H9 (cell line): ENCODE results near the gene MYO5B. TPM values are rescaled to one million over a fixed set of nuclear protein-coding genes. Genes with fewer than 3 reads are reported as not detected.

Experiments used
- DNase-seq: peaks from one replicate; pipeline ENCODE4 v3.0.0-alpha.2; 2017
- H2AFZ ChIP-seq: one replicate; pipeline ENCODE4 v1.6.1; 2013; ENCODE audit warnings: mild to moderate bottlenecking, low read length, control low read depth, moderate library complexity
- H2AK5ac ChIP-seq: 2 replicates; pipeline ENCODE4 v1.6.1; 2013; ENCODE audit warnings: low read length, control low read depth, mixed read lengths; ENCODE audit not compliant: insufficient read length
- H2BK120ac ChIP-seq: one replicate; pipeline ENCODE4 v1.6.1; 2013; ENCODE audit warnings: low read depth, mild to moderate bottlenecking, low read length, control low read depth, inconsistent platforms; ENCODE audit not compliant: poor library complexity, severe bottlenecking
- H2BK12ac ChIP-seq: 2 replicates; pipeline ENCODE4 v1.6.1; 2013; ENCODE audit warnings: low read length, control low read depth, mixed read lengths, low read depth; ENCODE audit not compliant: insufficient read length
- H2BK15ac ChIP-seq: 2 replicates; pipeline ENCODE4 v1.6.1; 2013; ENCODE audit warnings: low read depth, low read length, control low read depth
- H2BK20ac ChIP-seq: one replicate; pipeline ENCODE4 v1.6.1; 2013; ENCODE audit warnings: low read depth, mild to moderate bottlenecking, low read length, control low read depth, inconsistent platforms; ENCODE audit not compliant: poor library complexity, severe bottlenecking
- H2BK5ac ChIP-seq: 2 replicates; pipeline ENCODE4 v1.6.1; 2013; ENCODE audit warnings: low read length, control low read depth, mixed read lengths; ENCODE audit not compliant: insufficient read length
- H3K14ac ChIP-seq: 2 replicates; pipeline ENCODE4 v1.6.1; 2013; ENCODE audit warnings: low read length, control low read depth; ENCODE audit not compliant: insufficient read depth
- H3K18ac ChIP-seq: 2 replicates; pipeline ENCODE4 v1.6.1; 2013; ENCODE audit warnings: low read depth, mild to moderate bottlenecking, mixed read lengths, low read length, control low read depth; ENCODE audit not compliant: insufficient read length
- H3K23ac ChIP-seq: 2 replicates; pipeline ENCODE4 v1.6.1; 2013; ENCODE audit warnings: low read length, control low read depth, mixed read lengths, low read depth; ENCODE audit not compliant: insufficient read length
- H3K23me2 ChIP-seq: 2 replicates; pipeline ENCODE4 v1.6.1; 2013; ENCODE audit warnings: low read depth, mild to moderate bottlenecking, mixed read lengths, low read length, control low read depth; ENCODE audit not compliant: insufficient read length, poor library complexity, severe bottlenecking
- H3K27ac ChIP-seq: 2 replicates; pipeline ENCODE4 v1.5.1; 2013; ENCODE audit warnings: low read length, control low read depth, mixed read lengths, low read depth; ENCODE audit not compliant: insufficient read length
- H3K27me3 ChIP-seq: 2 replicates; pipeline ENCODE4 v1.6.1; 2013; ENCODE audit warnings: low read length, control low read depth, inconsistent platforms; ENCODE audit not compliant: insufficient read depth
- H3K4ac ChIP-seq: 2 replicates; pipeline ENCODE4 v1.6.1; 2013; ENCODE audit warnings: low read depth, mild to moderate bottlenecking, control low read depth, inconsistent platforms, low read length, moderate library complexity
- H3K4me1 ChIP-seq: 2 replicates; pipeline ENCODE4 v1.6.1; 2013; ENCODE audit warnings: low read length, control low read depth, inconsistent platforms; ENCODE audit not compliant: insufficient read depth
- H3K4me2 ChIP-seq: 2 replicates; pipeline ENCODE4 v1.6.1; 2013; ENCODE audit warnings: low read length, control low read depth, mixed read lengths; ENCODE audit not compliant: insufficient read length, insufficient read depth
- H3K56ac ChIP-seq: 2 replicates; pipeline ENCODE4 v1.6.1; 2013; ENCODE audit warnings: low read depth, mild to moderate bottlenecking, mixed read lengths, low read length, control low read depth; ENCODE audit not compliant: insufficient read length
- H3K79me1 ChIP-seq: 2 replicates; pipeline ENCODE4 v1.6.1; 2013; ENCODE audit warnings: low read depth, mild to moderate bottlenecking, moderate library complexity, low read length, control low read depth, inconsistent platforms; ENCODE audit not compliant: insufficient read depth, poor library complexity, severe bottlenecking
- H3K79me2 ChIP-seq: 2 replicates; pipeline ENCODE4 v1.6.1; 2013; ENCODE audit warnings: low read length, control low read depth, inconsistent platforms; ENCODE audit not compliant: insufficient read depth
- H3K9ac ChIP-seq: 2 replicates; pipeline ENCODE4 v1.6.1; 2013; ENCODE audit warnings: low read length, control low read depth, mixed read lengths; ENCODE audit not compliant: insufficient read length; ENCODE audit errors: extremely low read depth
- H3K9me3 ChIP-seq: one replicate; pipeline ENCODE4 v1.6.1; 2013; ENCODE audit warnings: low read depth, low read length, inconsistent platforms; ENCODE audit not compliant: control insufficient read depth
- H3T11ph ChIP-seq: one replicate; pipeline ENCODE4 v1.6.1; 2013; ENCODE audit warnings: mild to moderate bottlenecking, low read length, control low read depth, inconsistent platforms
- H4K20me1 ChIP-seq: one replicate; pipeline ENCODE4 v1.6.1; 2013; ENCODE audit not compliant: control insufficient read depth, insufficient read length, insufficient read depth
- H4K5ac ChIP-seq: 2 replicates; pipeline ENCODE4 v1.6.1; 2013; ENCODE audit warnings: low read depth, mild to moderate bottlenecking, mixed read lengths, low read length, control low read depth; ENCODE audit not compliant: insufficient read length
- H4K8ac ChIP-seq: replicated peaks from 2 replicates; pipeline ENCODE4 v1.6.1; 2013; ENCODE audit warnings: low read length, control low read depth, mixed read lengths, low read depth; ENCODE audit not compliant: insufficient read length
- H4K91ac ChIP-seq: 2 replicates; pipeline ENCODE4 v1.6.1; 2013; ENCODE audit warnings: low read depth, mild to moderate bottlenecking, moderate library complexity, mixed read lengths, low read length, control low read depth; ENCODE audit not compliant: insufficient read length
- H3K27ac Mint-ChIP-seq, 3 experiments: 2 replicates in 2 of 3; 3 replicates in 1 of 3; pipeline ENCODE4 v1.8.0; 2020 to 2021; ENCODE audit warnings: mixed read lengths in 3 of 3, mild to moderate bottlenecking in 1 of 3, moderate library complexity in 1 of 3
- H3K27me3 Mint-ChIP-seq: 2 replicates; pipeline ENCODE4 v1.8.0; 2021; ENCODE audit warnings: low read depth, mild to moderate bottlenecking, moderate library complexity, mixed read lengths
- H3K36me3 Mint-ChIP-seq, 3 experiments: 2 replicates in 2 of 3; 3 replicates in 1 of 3; pipeline ENCODE4 v1.8.0; 2020 to 2021; ENCODE audit warnings: low read depth in 3 of 3, mixed read lengths in 3 of 3; ENCODE audit not compliant: insufficient read depth in 1 of 3
- H3K4me1 Mint-ChIP-seq, 2 experiments: 2 replicates each; pipeline ENCODE4 v1.8.0; 2020; ENCODE audit warnings: mixed read lengths in 2 of 2
- H3K4me3 Mint-ChIP-seq, 2 experiments: 2 replicates in 1 of 2; 3 replicates in 1 of 2; pipeline ENCODE4 v1.8.0; 2020 to 2021; ENCODE audit warnings: mild to moderate bottlenecking in 2 of 2, mixed read lengths in 2 of 2, moderate library complexity in 1 of 2
- H3K9me3 Mint-ChIP-seq, 2 experiments: 2 replicates in 1 of 2; 3 replicates in 1 of 2; pipeline ENCODE4 v1.8.0; 2020; ENCODE audit warnings: mild to moderate bottlenecking in 2 of 2, mixed read lengths in 2 of 2, moderate library complexity in 1 of 2
- CTCF ChIP-seq: fragments of 200-600 bp; sonication (generic); conservative IDR thresholded peaks from 3 replicates; pipeline ENCODE4 v1.8.0; 2021; ENCODE audit warnings: antibody characterized with exemption, mild to moderate bottlenecking
- WGBS: extraction: QIAGEN DNeasy Blood & Tissue Kit; methylation state at CpG from one replicate; pipeline ENCODE4 v1.1.7; 2013; ENCODE audit warnings: missing lambda C conversion rate, low lambda C conversion rate, mixed read lengths; ENCODE audit not compliant: insufficient read length; ENCODE audit errors: extremely low coverage; 5-methylcytosine and 5-hydroxymethylcytosine counted together
- total RNA-seq: library from RNA; stranded (reverse); gene quantifications from 2 replicates; pipeline ENCODE4 v1.2.1, GENCODE V29; 2021

The MYO5B gene
- total RNA-seq, 1 experiment from 2014 or later: 9.3 TPM

- H3K4me2 ChIP-seq: no peak overlapping the region
- no peaks in the 10 kb centered on the region for H3K4me1 ChIP-seq
- H3K79me1 ChIP-seq: no peaks in the 10 kb centered on the region
- H4K5ac ChIP-seq: no peak overlapping the region
- H3K79me2 ChIP-seq: no peaks in the 10 kb centered on the region
- no peak for DNase-seq
- H3K4ac ChIP-seq: no peak overlapping the region
- no peak overlapping the region for H4K8ac ChIP-seq
- H2AK5ac ChIP-seq: no peak overlapping the region
- no peak overlapping the region for H3K23ac ChIP-seq
- H3K9ac ChIP-seq: no peak overlapping the region
- no peak overlapping the region for H3K27ac Mint-ChIP-seq
- no peak overlapping the region for H2BK20ac ChIP-seq
- peaks cover 63% of the 10 kb centered on the region for H3K27me3 Mint-ChIP-seq
- no peak overlapping the region for H2BK15ac ChIP-seq
- H3K14ac ChIP-seq: no peak overlapping the region
- no peak overlapping the region for H2BK12ac ChIP-seq
- no peaks in the 10 kb centered on the region for H4K20me1 ChIP-seq
- H2BK120ac ChIP-seq: no peak overlapping the region
- no peak overlapping the region for H3T11ph ChIP-seq
- H2AFZ ChIP-seq: no peak overlapping the region
- H3K56ac ChIP-seq: no peak overlapping the region
- WGBS: no CpG with 5 or more reads among the region's 5 CpGs
- no peak overlapping the region for H4K91ac ChIP-seq
- H3K36me3 Mint-ChIP-seq: no peaks in the 10 kb centered on the region; a peak in 1 of 7 replicates
- H3K18ac ChIP-seq: no peak overlapping the region
- no peak for TF ChIP-seq CTCF
- H3K9me3 ChIP-seq: no peaks in the 10 kb centered on the region
- peaks cover 4% of the 10 kb centered on the region for H3K23me2 ChIP-seq
- H3K4me3 Mint-ChIP-seq: no peak overlapping the region
- H3K9me3 Mint-ChIP-seq: peaks cover 0 to 6% of the 10 kb centered on the region in 2 experiments; a peak in 3 of 5 replicates
- no peak overlapping the region for H3K27ac ChIP-seq
- H3K4me1 Mint-ChIP-seq: peaks cover 16 to 22% of the 10 kb centered on the region in 2 experiments
- peaks cover 5% of the 10 kb centered on the region; the same call in 1 of the 2 replicates for H3K27me3 ChIP-seq
- no peak overlapping the region for H2BK5ac ChIP-seq
Measured at GRCh38 chr18:50199346-50199855, 4.5 kb upstream of the MYO5B start.
